Prostate gland (tissue), 2 donors: Measurements from ENCODE around the gene ADGRF4.

Experiments used
- POLR2A ChIP-seq: fragments of 450-650 bp; IDR thresholded peaks from one replicate; pipeline ENCODE4 v1.6.1; 2016; ENCODE audit warnings: antibody characterized with exemption, mild to moderate bottlenecking
- POLR2AphosphoS5 ChIP-seq: sonication (generic); formaldehyde crosslinking; IDR thresholded peaks from one replicate; pipeline ENCODE4 v1.6.1; 2017; ENCODE audit warnings: antibody characterized with exemption
- TF ChIP-seq, protein P1 (sequence below), 4 experiments: fragments of 200-600 bp in 2 of 4; fragments of 450-650 bp in 2 of 4; sonication (generic) in 2 of 4; IDR thresholded peaks; 1 replicate in 3 of 4; 2 replicates in 1 of 4; pipeline ENCODE4 v1.5.1; 2016 to 2019; ENCODE audit warnings: antibody characterized with exemption in 4 of 4, mild to moderate bottlenecking in 2 of 4, moderate library complexity in 2 of 4

DNA sequence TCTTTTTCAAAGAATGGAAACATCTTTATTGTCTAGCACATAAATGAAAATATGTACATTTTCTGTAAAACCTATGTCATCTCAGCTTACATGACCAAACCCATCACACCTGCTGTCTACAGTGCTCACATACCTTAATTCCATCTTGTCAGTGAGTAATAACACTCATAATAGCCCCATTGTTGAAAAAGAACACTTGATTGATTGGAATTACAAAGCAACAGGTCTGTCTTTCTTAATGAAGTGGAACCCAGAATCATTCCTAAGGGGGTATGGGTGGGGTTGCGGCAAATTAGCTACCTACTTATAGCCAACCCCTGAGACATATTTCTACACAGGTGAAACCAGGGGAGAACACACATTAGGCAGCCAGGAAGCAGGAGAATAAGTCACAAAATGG, 20.2 kb downstream of the ADGRF4 start:
- TF ChIP-seq, protein P1, sequence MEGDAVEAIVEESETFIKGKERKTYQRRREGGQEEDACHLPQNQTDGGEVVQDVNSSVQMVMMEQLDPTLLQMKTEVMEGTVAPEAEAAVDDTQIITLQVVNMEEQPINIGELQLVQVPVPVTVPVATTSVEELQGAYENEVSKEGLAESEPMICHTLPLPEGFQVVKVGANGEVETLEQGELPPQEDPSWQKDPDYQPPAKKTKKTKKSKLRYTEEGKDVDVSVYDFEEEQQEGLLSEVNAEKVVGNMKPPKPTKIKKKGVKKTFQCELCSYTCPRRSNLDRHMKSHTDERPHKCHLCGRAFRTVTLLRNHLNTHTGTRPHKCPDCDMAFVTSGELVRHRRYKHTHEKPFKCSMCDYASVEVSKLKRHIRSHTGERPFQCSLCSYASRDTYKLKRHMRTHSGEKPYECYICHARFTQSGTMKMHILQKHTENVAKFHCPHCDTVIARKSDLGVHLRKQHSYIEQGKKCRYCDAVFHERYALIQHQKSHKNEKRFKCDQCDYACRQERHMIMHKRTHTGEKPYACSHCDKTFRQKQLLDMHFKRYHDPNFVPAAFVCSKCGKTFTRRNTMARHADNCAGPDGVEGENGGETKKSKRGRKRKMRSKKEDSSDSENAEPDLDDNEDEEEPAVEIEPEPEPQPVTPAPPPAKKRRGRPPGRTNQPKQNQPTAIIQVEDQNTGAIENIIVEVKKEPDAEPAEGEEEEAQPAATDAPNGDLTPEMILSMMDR (IDR thresholded peaks at IDR 0.05): no peak
- TF ChIP-seq POLR2A: no peak
- no peak for TF ChIP-seq POLR2AphosphoS5
